ENCODE measurements around the gene NHERF1. TPM values are rescaled to one million over a fixed set of nuclear protein-coding genes. Genes with fewer than 3 reads are reported as not detected.

The NHERF1 gene
- total and polyA plus RNA-seq, 2 of the 13 experiments (the other 11 are each of a cell fraction or from before 2014, with no cell fraction given) = 169 to 269 TPM

- peak; percentile 21; the same call in 1 of the 2 replicates for TF ChIP-seq ZNF710 (CRISPR knock-in tag; IDR thresholded peaks at IDR 0.05; ENCODE audit: borderline replicate concordance)
- no peak for TF ChIP-seq LRRFIP1 (CRISPR knock-in tag; conservative IDR thresholded peaks at IDR 0.05)
- TF ChIP-seq ATF5 (CRISPR knock-in tag; IDR thresholded peaks at IDR 0.05; ENCODE audit: low read depth) = no peak
- TF ChIP-seq PAXIP1 (CRISPR knock-in tag; conservative IDR thresholded peaks at IDR 0.05) = no peak
- TF ChIP-seq SYNCRIP (IDR thresholded peaks at IDR 0.05; ENCODE audit: insufficient read depth, low read depth, low read length) = no peak
- TF ChIP-seq ZNF749 (CRISPR knock-in tag; IDR thresholded peaks at IDR 0.05; ENCODE audit: borderline replicate concordance) = no peak
- TF ChIP-seq HMGA1 (CRISPR knock-in tag; conservative IDR thresholded peaks at IDR 0.05) = no peak
- TF ChIP-seq ZBTB26 (CRISPR knock-in tag; IDR thresholded peaks at IDR 0.05; ENCODE audit: borderline replicate concordance) = 0 out of 2 replicates have a peak, but pooled peaks have one; percentile 27
- TF ChIP-seq MTF1 (CRISPR knock-in tag; IDR thresholded peaks at IDR 0.05) = no peak
- no peak for TF ChIP-seq CENPBD1 (CRISPR knock-in tag; IDR thresholded peaks at IDR 0.05; ENCODE audit: borderline replicate concordance, low read depth)
- peak; percentile 40; the same call in 1 of the 2 replicates for TF ChIP-seq KDM3A (CRISPR knock-in tag; IDR thresholded peaks at IDR 0.05; ENCODE audit: low read depth)
- TF ChIP-seq ZBTB39 (CRISPR knock-in tag; IDR thresholded peaks at IDR 0.05) = no peak
- TF ChIP-seq ZFP62 (CRISPR knock-in tag; IDR thresholded peaks at IDR 0.05) = no peak
- TF ChIP-seq SNAPC5 (CRISPR knock-in tag; IDR thresholded peaks at IDR 0.05; ENCODE audit: borderline replicate concordance) = no peak
These were observed 32.2 kb downstream of the NHERF1 start (continued) for GRCh38 chr17:74780443-74781238.
